Body of pancreas (tissue), 4 donors: ENCODE results near the gene SYT14. TPM values are rescaled to one million over a fixed set of nuclear protein-coding genes. Genes with fewer than 3 reads are reported as not detected.

ENCODE experiments used
- ATAC-seq: fragments of 150-250 bp; one replicate; pipeline ENCODE4 v1.9.1; 2016
- DNase-seq, 4 donors: peaks; one replicate each; pipeline ENCODE4 v3.0.0-alpha.2; 2019
- H3K27ac ChIP-seq, 4 donors: fragments of 200-600 bp; sonication (generic); 1 replicate in 3 of 4; 2 replicates in 1 of 4; pipeline versions ENCODE4 v1.5.1 to v1.6.1; 2016 to 2019; ENCODE audit warnings: mild to moderate bottlenecking in 1 of 4, mixed read lengths in 1 of 4, moderate library complexity in 1 of 4
- H3K27me3 ChIP-seq, 2 donors: fragments of 200-600 bp; sonication (generic); one replicate each; pipeline ENCODE4 v1.6.0; 2016; ENCODE audit warnings: mild to moderate bottlenecking in 1 of 2
- H3K36me3 ChIP-seq, 2 donors: fragments of 200-600 bp; sonication (generic); replicated peaks in 1 of 2; 2 replicates each; pipeline ENCODE4 v1.5.1; 2016; ENCODE audit warnings: low read depth in 2 of 2; ENCODE audit not compliant: insufficient read depth in 1 of 2
- H3K4me1 ChIP-seq: fragments of 200-600 bp; sonication (generic); one replicate; pipeline ENCODE4 v1.6.0; 2016
- H3K4me3 ChIP-seq, 2 donors: fragments of 200-600 bp; sonication (generic); 1 replicate in 1 of 2; 2 replicates in 1 of 2; pipeline ENCODE4 v1.5.1; 2016 to 2019
- H3K9me3 ChIP-seq, 3 donors: fragments of 200-600 bp; sonication (generic); 1 replicate in 2 of 3; 2 replicates in 1 of 3; pipeline ENCODE4 v1.5.1; 2016
- POLR2A ChIP-seq, 3 donors: fragments of 450-650 bp; IDR thresholded peaks; one replicate each; pipeline ENCODE4 v1.6.1; 2016; ENCODE audit warnings: antibody characterized with exemption in 3 of 3, mild to moderate bottlenecking in 2 of 3
- WGBS, 2 donors: methylation state at CpG; one replicate each; pipeline ENCODE4 v1.1.5; 2017; 5-methylcytosine and 5-hydroxymethylcytosine counted together
- intact Hi-C: fragments of 100-400 bp; cut with DNase I; formaldehyde crosslinking; loops from one replicate; pipeline ENCODE4 v1.15.1; 2023
- total RNA-seq, 2 donors: library from RNA; depleted of rRNA; stranded (reverse); fragments of >200 nt; gene quantifications; one replicate each; pipeline ENCODE4 v1.1.0, GENCODE V29; 2016
- TF ChIP-seq, protein P1 (sequence below), 7 experiments: fragments of 450-650 bp in 4 of 7; fragments of 200-600 bp in 3 of 7; sonication (generic) in 3 of 7; IDR thresholded peaks; one replicate each; pipeline ENCODE4 v1.5.1; 2016 to 2019; ENCODE audit warnings: antibody characterized with exemption in 7 of 7

The SYT14 gene
- total RNA-seq, 2 donors from 2014 or later: 0.78 TPM; not detected in 1

DNA sequence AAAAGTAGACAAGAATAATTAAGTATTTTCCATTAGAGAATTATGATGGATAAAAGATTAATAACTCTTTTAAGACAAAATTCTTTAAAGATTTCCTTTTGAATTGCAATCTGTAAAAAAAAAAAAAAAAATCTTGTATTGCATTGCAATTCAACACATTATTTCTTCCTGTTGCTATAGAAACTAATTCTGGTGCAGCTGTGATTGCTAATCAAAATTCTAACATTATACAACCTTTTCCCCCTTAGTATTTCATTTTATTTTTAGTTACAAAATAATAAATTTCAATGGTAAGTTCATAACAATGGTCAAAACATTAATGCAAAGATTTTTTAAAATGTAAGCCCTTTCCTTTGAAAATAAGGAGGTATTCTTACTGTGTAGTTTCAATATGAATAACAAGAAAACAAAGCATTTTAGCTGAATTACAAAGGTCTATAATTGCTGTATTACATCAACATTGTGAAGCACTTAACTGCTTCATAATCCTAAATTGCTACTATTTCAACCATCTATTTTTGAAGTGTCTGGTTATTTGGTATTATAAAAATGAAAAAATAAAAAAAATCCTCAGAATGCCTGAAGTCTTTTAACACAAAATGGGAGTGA lies 135.0 kb downstream of the SYT14 start:
- H3K27me3 ChIP-seq: no peaks in the 10 kb centered on the region
- H3K4me1 ChIP-seq: no peaks in the 10 kb centered on the region
- no peak for ATAC-seq
- no peaks in the 10 kb centered on the region for H3K9me3 ChIP-seq
- H3K4me3 ChIP-seq: no peak overlapping the region
- no peak for TF ChIP-seq POLR2A (IDR thresholded peaks at IDR 0.05)
- TF ChIP-seq, protein P1, sequence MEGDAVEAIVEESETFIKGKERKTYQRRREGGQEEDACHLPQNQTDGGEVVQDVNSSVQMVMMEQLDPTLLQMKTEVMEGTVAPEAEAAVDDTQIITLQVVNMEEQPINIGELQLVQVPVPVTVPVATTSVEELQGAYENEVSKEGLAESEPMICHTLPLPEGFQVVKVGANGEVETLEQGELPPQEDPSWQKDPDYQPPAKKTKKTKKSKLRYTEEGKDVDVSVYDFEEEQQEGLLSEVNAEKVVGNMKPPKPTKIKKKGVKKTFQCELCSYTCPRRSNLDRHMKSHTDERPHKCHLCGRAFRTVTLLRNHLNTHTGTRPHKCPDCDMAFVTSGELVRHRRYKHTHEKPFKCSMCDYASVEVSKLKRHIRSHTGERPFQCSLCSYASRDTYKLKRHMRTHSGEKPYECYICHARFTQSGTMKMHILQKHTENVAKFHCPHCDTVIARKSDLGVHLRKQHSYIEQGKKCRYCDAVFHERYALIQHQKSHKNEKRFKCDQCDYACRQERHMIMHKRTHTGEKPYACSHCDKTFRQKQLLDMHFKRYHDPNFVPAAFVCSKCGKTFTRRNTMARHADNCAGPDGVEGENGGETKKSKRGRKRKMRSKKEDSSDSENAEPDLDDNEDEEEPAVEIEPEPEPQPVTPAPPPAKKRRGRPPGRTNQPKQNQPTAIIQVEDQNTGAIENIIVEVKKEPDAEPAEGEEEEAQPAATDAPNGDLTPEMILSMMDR (IDR thresholded peaks at IDR 0.05): no peak
- intact Hi-C loops: no loop called here
- no peaks in the 10 kb centered on the region for H3K36me3 ChIP-seq
- H3K27ac ChIP-seq: no peak overlapping the region
- no peak for DNase-seq

DNA sequence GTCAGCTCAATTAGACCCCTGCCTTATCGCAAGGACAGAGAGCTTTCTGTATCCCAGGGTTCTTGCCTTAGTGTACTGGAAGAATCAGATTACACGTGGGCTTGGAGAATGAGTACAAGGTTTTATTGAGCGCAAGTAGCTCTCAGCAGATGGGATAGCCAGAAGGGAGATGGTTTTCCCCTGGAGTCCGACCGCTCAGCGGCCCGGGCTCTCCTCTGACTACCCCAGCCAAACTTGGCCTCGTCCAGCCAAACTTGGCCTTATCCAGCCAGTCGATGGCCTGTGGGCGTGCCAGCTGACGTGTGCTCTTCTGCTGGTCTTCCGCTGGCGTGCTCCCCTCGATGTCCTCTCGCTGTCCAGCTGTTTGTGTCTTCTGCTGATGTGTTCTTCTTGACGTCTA lies 136.9 kb downstream of the SYT14 start:
- no peaks in the 10 kb centered on the region for H3K36me3 ChIP-seq
- no peaks in the 10 kb centered on the region for H3K27me3 ChIP-seq
- WGBS, 2 donors: 83 to 86% methylated on average over 16 of the region's 16 CpGs
- H3K9me3 ChIP-seq: no peaks in the 10 kb centered on the region
- DNase-seq (no peak), ATAC-seq (no peak)
- H3K27ac ChIP-seq: no peak overlapping the region
- intact Hi-C loops: no loop called here
- TF ChIP-seq, protein P1 (IDR thresholded peaks at IDR 0.05): no peak
- no peak for TF ChIP-seq POLR2A (IDR thresholded peaks at IDR 0.05)
- H3K4me1 ChIP-seq: no peaks in the 10 kb centered on the region
- no peak overlapping the region for H3K4me3 ChIP-seq

DNA sequence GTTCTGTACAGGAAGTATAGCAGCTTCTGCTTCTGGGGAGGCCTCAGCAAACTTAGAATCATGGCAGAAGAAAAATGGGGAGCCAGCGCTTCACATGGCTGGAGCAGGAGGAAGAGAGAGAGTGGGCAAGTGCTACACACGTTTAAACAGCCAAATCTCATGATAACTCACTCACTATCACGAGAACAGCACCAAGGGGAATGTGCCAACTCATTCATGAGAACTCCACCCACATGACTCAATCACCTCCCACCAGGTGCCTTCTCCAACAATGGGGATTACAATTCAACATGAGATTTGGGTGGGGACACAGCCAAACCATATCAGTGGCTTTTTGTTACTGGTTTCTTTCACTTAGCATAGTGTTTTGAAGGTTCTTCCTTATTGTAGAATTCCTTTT lies 138.6 kb downstream of the SYT14 start:
- Histone ChIP-seq H3K36me3 (no peaks in the 10 kb centered on the region), H3K4me3 (no peak overlapping the region), H3K9me3 (no peaks in the 10 kb centered on the region), H3K27ac (no peak overlapping the region), H3K27me3 (no peaks in the 10 kb centered on the region), H3K4me1 (no peaks in the 10 kb centered on the region)
- no peak for ATAC-seq
- WGBS, 2 donors: 59 to 62% methylated on average over 3 of the region's 3 CpGs
- intact Hi-C loops: no loop called here
- TF ChIP-seq, protein P1 (IDR thresholded peaks at IDR 0.05): no peak
- no peak for TF ChIP-seq POLR2A (IDR thresholded peaks at IDR 0.05)
- DNase-seq: no peak

DNA sequence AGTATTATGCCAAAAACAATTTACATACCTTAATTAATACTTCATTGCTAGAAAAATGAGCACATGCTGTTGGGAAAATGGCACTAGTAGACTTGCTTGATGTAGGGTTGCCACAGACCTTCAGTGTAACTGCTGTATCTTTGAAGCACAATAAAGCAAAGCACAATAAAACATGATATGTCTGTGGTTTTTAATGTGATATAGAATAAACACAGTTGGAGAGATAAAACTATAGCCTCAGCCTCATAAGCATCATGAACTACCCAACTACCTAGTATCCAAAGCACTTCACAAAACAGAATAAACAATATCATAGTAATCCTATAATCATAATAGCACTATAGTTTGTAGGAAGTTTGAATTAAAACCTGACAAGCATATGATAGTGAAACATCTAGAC lies 143.5 kb downstream of the SYT14 start:
- H3K9me3 ChIP-seq: no peaks in the 10 kb centered on the region
- TF ChIP-seq, protein P1 (IDR thresholded peaks at IDR 0.05): no peak
- TF ChIP-seq POLR2A (IDR thresholded peaks at IDR 0.05): no peak
- no peaks in the 10 kb centered on the region for H3K27me3 ChIP-seq
- DNase-seq (no peak), ATAC-seq (no peak)
- no peak overlapping the region for H3K4me3 ChIP-seq
- H3K27ac ChIP-seq: no peak overlapping the region
- H3K4me1 ChIP-seq: no peaks in the 10 kb centered on the region
- intact Hi-C loops: no loop called here
- no peaks in the 10 kb centered on the region for H3K36me3 ChIP-seq

DNA sequence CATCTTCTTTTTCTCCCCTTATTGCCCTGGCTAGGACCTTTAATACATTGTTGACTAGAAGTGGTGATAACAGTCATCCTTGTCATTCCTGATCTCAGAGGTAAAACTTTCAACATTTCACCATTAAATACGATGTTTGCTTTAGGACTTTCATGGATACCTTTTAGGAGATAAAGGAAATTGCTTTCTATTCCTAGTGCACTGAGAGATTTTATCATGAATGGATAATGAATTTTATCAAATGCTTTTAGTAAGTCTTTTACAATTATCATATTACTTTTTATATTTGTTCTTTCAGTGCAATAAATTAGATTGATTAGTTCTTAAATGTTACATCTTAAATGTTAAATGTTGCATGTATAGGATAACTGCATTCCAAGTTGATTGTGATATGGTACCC lies 147.3 kb downstream of the SYT14 start:
- H3K9me3 ChIP-seq: no peaks in the 10 kb centered on the region
- no peaks in the 10 kb centered on the region for H3K4me1 ChIP-seq
- H3K36me3 ChIP-seq: no peaks in the 10 kb centered on the region
- H3K4me3 ChIP-seq: no peak overlapping the region
- 36 to 44% methylated on average over 1 of the region's 1 CpG for WGBS, 2 donors
- TF ChIP-seq, protein P1 (IDR thresholded peaks at IDR 0.05): no peak
- no peak for TF ChIP-seq POLR2A (IDR thresholded peaks at IDR 0.05)
- H3K27ac ChIP-seq: no peak overlapping the region
- H3K27me3 ChIP-seq: no peaks in the 10 kb centered on the region
- intact Hi-C loops: no loop called here
- no peak for ATAC-seq
- no peak for DNase-seq
